T-helper 1 cell (primary cell): ENCODE measurements around the gene PSMA8.
"Not testable (repeated sequence)": the region's sequence is repeated elsewhere in the genome, so short reads cannot be mapped to it uniquely, and the experiment has no call there.

Source experiments
- DNase-seq, 5 donors: peaks; one replicate each; pipeline ENCODE4 v3.0.0-alpha.2; 2012 to 2020

The PSMA8 gene

DNA sequence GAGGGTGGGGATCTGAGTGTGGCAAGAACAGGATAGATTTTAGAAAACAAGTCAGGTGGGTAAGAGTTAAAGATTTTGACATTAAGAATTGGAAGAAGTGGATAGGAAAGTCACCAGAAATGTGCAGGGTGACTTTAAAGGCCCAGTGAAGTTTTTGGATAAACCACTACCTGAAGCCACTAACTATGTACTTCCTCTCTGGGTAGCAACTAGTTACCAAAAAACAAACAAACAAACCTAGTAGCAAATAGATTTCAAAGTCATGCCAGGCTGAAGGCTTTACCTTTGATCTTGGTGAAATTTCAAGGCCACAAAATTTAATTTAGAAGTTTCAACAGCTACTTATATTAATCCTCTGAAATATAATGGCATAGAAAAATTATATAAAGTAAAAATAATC is 42.5 kb downstream of the PSMA8 start:
- DNase-seq, result no peak

DNA sequence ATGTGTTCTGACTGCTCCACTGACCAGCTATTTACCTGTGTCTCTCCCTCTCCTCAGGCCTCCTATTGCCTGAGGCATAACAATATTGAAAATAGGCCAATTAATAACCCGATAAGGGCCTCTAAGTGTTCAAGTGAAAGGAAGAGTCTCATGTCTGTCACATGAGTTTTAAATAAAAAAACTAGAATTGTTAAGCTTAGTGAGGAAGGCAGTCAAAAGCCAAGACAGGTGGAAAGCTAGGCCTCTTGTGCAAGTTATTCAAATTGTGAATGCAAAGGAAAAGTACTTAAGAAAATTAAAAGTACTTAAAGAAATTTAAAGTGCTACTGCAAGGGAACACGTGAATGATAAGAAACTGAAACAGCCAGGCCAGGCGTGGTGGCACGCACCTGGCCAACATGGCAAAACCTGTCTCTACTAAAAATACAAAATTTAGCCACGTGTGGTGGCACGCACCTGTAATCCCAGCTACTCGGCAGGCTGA is 47.7 kb downstream of the PSMA8 start:
- DNase-seq, result no peak

DNA sequence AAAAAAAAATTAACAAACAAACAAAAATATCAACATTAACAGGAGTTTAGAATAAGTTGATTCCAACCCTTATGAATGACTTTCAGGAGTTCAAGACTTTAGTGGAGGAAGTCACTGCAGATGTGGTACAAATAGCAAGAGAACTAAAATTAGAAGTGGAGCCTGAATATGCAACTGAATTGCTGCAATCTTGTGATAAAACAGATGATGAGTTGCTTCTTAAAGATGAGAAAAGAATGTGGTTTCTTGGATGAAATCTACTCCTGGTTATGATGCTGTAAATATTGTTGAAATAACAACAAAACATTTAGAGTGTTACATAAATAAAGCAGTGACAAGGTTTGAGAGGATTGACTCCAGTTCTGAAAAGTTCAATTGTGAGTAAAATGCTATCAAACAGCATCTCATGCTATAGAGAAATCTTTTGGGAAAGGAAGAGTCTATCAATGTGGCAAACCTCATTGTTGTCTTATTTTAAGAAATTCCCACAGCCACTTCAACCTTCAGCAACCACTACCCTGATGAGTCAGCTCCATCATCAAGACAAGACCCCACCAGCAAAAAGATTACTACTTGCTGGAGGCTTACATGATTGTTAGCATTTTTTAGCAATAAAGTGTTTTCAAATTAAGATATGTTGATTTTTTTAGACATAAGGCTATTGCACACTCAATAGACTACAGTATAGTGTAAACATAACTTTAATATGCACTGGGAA is 49.9 kb downstream of the PSMA8 start:
- no peak for DNase-seq

DNA sequence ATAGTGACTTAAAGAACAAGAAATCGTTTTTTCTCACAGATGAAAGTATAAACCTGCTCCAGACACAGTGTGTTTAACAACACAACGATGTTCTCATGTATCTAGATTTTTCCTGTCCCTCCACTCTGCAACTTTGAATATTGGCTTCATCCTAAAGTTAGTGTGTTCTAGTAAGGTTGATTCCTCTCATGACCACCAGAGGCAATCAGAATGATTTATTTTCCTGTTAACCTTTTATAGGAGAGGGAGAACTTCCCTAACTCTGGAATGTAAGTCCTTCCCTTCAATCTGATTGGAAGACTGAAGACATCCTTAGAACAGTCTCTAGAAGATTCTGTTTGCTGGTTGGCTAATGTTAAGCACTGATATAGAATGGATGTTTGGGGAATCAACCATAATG is 51.6 kb downstream of the PSMA8 start:
- no peak for DNase-seq

DNA sequence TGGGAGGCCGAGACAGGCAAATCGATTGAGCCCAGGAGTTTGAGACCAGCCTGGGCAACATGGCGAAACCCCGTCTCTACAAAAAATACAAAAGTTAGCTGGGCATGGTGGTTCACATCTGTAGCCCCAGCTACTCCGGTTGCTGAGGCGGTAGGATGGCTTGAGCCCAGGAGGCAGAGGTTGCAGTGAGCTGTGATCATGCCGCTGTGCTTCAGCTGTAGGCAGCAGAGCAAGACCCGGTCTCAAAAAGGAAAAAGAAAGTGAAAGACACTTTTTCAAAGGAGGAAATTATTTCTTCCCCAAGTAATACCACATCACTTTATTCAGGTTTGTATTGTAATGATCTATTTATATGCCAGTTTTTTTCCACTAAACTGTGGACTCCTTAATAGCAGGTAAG is 56.8 kb downstream of the PSMA8 start:
- DNase-seq, result peak in 3 of 5 donors; percentile 4 to 61 (median 4)

DNA sequence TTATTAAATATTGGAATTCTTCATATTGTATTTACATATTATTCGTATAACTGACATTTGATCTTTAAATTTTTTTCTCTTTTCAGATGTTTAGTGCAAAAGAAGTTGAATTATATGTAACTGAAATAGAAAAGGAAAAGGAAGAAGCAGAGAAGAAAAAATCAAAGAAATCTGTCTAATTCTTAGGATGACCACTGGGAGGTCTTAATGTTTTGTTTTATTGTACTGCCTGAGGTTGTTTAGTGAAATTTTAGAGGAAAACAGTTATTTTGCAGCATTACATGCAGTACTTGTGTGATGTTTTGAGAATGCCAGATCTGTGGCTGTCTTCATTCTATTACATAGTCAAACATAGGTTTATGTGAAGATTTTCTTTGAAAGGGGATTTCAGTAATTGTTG is 58.6 kb downstream of the PSMA8 start:
- DNase-seq, result no peak

DNA sequence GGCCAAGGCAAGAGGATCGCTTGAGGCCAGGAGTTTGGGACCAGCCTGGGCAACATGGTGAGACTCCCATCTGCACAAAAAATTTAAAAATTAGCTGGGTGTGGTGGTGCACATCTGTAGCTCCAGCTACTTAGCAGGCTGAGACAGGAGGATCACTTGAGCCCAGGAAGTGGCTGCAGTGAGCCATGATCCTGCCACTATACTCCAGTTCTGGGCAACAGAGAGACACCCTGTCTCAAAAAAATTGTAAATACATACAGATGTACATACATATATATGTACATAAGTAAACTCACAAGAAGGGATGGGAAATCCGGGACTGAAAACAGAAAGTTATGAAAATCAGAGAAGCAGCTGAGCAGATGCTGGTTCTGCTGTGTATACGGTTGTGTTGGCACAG is 62.9 kb downstream of the PSMA8 start:
- DNase-seq, result no peak

DNA sequence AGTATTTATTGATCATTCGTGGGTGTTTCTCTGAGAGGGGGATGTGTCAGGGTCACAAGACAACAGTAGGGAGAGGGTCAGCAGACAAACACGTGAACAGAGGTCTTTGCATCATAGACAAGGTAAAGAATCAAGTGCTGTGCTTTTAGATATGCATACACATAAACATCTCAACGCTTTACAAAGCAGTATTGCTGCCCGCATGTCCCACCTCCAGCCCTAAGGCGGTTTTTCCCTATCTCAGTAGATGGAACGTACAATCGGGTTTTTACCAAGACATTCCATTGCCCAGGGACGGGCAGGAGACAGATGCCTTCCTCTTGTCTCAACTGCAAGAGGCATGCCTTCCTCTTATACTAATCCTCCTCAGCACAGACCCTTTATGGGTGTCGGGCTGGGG is 68.3 kb downstream of the PSMA8 start:
- DNase-seq, result not testable (repeated sequence)

DNA sequence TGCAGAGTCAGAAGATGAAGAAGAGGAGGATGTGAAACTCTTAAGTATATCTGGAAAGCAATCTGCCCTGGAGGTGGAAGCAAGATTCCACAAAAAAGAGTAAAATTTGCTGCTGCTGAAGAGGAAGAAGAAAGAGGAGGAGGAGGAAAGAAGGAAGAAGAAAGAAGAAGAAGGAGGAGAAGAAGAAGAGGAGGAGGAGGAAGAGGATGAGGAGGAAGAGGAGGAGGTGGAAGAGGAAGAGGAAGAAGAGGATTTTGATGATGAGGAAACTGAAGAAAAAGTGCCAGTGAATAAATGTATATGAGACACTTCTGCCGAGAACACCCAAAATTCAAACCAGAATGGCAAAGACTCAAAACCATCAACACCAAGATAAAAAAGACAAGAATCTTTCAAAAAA is 71.6 kb downstream of the PSMA8 start:
- DNase-seq, result no peak

DNA sequence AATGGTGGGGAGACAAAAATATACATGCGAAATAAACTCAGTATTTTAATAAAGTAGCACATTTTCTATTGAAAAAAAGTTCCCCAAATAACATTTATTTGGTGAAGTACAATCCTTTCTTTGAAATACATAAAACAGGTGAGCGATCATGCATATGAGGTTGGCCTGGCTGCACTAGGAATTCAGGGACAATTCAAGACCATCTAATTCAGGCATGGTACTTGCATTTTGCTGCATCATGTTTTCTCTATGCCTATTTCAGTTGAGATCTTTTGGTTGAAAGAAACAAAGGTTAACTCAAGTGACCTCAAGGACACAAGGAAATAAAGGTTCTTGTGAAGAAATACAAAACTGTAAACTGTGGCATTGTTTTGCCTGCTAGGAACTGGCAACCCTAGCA is 72.8 kb downstream of the PSMA8 start:
- DNase-seq, result no peak

DNA sequence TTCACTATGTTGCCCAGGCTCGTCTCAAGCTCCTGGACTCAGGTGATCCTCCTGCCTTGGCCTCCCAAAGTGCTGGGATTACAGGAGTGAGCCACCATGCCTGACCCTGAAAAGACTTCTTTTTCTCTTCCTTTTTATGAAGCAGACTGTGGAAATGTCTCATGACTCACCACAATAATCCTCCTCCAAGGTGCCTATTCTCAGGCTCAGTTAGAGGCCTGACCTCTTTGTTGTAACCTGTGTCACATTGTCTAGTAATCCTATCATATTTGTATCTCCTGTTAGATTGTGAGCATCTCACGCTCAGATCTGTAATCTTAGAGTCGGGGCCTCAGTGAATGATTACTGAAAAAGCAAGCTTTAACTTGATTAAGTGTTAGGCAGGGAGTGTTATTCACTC is 74.3 kb downstream of the PSMA8 start:
- no peak for DNase-seq

DNA sequence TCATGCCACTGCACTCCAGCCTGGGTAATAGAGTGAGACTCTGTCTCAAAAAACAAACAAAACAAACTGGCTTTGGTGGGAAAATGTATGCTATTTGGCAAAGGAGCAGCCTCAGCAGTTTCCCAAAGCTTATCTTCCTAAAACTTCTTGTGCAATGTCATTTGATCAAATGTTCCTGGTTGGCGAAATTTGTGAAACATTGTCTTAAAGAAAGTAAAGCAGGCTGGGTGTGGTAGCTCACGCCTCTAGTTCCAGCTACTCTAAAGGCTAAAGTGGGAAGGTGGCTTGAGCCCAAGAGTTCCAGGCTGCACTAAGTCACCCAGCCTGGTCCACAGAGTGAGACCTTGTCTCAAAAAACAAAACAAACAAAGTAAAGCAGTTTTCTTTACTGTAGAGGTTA is 75.3 kb downstream of the PSMA8 start:
- no peak for DNase-seq

DNA sequence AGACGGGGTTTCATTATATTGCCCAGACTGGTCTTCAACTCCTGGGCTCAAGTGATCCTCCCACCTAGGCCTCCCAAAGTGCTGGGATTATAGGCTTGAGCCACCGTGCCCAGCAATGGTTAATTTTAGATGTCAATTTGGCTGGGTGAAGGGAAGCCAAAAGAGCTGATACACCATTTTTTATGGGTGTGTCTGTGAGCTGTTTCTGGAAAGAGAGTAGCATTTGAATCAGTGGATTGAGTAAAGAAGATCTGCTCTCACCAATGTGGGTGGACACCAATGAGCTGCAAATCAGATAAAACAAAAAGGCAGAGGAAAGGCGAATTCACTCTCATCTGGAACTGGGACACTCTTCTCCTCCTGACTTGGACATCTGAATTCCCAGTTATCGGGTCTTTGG is 76.5 kb downstream of the PSMA8 start:
- DNase-seq, result no peak

DNA sequence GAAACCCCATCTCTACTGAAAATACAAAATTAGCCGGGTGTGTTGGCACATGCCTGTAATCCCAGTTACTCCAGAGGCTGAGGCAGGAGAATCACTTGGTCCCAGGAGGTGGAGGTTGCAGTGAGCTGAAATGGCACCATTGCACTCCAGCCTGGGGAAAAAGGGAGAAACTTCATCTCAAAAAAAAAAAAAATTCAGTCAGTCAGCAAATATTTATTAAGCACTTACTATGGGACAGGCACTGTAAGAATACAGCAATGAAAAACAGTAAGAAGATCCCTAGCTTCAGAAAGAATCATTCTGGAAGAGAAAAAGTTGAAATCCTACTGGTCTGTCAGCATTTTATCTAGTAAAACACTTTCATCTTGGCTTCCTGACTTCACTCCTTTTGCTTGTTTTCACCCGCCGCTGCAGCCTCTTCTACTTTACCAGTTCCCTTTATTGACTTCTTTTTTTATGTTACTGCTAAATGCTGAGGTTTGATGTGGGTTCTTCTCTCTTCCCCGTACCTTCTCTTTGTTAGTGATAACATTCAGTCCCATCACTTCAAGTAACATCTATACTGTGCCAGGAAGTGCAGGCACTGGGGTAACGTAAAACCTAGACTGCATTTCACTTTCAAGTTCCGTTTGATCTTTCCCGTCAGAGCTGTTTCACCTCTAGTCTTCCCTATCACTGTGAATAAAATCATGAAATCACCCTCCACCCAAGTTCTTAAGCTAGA is 81.7 kb downstream of the PSMA8 start:
- DNase-seq, result peak in 4 of 5 donors; percentile 11 to 80 (median 28)

DNA sequence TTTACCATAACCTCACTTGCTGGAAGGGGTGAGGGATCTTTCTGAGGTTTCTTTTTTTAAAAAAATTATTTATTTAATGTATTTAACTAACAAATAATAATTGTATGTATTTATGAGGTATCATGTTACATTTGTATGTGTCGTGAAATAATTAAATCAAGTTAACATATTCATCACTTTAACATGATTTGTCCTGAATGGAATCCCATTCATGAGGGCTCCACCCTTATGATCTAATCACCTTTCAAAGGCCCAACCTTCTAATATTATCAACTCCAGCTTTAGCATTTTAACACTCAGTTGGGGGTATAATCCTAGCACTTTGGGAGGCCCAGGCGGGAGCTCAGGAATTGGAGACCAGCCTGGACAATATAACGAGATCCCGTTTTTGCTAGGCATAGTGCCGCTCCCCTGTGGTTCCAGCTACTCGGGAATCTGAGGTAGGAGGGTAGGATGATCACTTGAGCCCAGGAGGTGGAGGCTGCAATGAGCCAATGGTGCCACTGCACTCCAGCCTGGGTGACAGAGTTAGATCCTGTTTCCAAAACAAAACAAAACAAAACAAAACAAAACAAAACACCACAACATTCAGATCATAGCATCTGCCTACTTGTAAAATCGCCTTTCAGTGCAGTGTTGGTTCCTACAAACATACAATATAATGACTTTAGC is 91.5 kb downstream of the PSMA8 start:
- no peak for DNase-seq

DNA sequence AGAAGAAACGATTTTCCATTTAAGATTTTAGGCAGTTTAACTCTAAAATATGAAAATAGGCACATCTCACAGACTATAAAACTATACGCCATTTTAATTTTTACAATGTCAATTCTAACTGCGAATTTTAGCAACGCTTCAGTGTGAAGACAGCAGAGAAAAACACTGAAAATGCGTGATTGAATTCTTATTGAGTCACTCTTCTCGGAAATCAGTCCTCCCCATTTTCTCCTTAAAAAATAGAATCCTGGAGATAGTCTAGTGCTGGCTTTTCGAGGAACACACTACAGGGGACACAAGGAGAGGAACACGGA is 92.2 kb downstream of the PSMA8 start:
- no peak for DNase-seq

DNA sequence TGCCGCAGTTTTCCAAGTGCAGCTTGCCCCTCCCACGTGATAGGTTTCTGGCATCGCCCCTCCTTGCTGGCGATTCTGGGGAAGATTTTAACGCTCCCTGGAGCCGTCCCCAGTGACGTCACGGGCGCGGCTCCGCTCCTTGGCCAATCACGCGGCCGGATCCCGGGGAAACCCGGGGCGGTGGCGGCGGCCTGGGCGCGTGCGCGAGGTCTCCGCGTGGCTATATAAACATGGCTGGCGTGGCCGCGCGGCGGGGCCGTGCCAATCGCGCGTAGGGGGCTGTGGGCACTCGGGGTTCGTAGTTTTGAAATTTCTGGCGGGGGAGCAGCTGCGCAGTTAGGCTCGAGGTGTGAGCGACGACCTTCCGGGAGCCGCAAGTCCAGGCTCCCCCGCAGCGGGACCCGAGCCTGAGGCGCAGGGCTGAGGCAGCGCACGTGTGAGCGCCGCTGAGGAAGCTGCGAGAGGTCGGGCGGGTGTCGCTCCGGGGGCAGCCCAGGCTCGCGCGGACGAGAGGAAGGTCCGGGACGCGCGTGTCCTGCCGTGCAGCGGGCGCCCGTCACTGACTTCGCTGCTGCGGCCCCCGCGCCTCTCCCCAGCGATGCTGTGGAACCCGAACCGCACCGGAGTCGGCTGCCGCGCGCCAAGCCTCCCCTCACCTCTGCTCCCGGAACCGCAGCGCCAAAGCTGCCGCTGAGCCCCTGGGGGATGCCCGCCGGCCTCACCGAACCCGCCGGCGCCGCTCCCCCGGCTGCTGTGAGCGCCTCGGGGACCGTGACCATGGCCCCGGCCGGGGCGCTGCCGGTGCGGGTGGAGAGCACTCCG is 92.8 kb downstream of the PSMA8 start, which contains the start of gene TAF4B:
Gene TAF4B, plus strand, starts transcription at position 217 of the 822 bp plus-strand sequence. Its CDS starts 489 bp downstream, at position 706.
- peak; percentile 80 to 90 (median 88) for DNase-seq

DNA sequence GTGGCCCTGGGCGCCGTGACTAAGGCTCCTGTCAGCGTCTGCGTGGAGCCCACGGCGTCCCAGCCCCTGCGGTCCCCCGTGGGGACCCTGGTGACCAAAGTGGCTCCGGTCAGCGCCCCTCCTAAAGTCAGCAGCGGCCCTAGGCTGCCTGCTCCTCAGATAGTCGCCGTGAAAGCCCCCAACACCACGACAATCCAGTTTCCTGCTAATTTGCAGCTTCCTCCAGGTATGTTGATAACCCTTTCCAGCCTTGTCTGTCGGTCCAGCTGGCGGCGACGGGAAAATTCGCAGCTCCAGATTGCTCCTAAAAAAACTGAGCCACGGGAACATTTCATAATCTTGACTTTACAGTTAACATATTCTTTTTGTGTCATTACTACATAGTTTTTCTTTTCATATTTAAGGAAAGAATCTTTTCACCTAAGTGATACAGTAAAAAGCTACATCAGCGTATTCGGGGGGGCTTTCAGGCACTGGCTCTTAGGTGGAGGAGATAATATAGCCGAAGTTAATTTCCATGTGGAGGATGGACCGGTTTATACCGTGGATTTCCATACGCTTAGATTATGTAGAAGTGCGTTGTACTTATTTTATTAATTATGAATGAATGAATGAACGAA is 93.5 kb downstream of the PSMA8 start:
- DNase-seq, result no peak

DNA sequence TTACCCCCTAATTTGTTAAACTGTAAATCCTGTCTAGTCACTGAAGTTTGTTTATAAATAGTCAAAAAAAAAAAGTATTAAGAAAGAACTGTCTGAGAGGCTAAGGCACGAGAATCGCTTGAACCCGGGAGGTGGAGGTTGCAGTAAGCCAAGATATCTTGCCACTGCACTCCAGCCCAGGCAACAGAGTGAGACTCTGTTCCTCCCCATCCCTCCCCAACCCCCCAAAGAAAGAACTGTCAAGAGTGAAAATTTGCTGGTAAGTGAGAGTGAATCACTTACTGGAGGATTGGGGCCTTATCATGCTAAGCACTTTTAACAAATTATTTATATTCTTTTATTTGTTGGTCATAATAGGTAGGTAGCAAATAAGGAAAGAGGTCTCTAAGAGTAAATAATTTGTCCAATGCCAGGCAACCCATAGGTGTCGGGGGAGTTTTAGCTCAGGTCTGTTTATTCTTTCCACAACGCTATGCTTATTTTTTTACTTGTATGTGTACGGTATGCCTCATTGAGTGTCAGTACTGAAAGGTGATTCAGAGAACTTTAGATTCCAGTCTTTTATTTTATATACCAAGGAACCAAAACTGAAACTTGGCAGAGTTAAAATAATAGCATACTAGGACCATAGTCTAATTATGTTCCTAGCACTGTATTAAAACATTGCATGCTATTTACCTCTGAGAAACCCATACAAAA is 95.0 kb downstream of the PSMA8 start:
- no peak for DNase-seq

DNA sequence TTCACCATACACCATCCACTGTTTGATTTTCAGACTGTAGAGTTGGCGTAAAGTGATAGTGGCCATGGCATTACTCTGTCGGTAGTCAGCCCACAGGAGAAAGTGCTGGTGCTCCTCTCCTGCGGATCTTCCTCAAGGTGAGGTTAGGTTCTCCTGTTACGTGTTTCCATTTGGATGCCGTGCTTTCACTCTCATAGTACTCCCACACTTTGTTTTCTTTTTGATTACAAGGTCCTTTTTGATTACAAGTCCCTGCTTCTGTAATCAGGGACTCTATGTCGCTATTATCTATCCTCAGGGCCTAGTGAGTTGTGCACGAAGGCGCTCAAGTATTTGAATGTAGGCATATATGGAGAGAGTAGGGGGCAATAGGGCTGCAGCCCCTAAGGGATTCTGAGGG is 96.8 kb downstream of the PSMA8 start:
- no peak for DNase-seq

DNA sequence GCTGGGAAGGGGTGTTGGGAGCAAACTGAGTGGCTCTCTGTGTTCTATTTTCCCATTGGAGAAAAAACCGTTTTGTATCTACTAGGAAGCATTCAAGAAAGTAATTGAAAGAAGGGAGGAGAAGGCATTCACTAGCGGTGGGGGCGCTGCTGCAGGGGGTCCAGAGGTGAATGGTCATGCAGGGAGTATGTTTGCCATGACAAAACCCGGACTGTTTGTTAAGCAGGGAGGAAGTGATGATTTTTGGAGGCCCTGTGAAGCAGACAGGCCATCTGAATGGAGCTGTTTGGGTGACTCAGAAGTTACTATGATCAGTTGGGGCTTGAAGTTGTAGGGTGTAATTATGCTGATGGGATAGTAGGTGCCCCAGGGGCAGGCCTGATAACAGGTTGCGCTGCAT is 99.5 kb downstream of the PSMA8 start:
- no peak for DNase-seq

DNA sequence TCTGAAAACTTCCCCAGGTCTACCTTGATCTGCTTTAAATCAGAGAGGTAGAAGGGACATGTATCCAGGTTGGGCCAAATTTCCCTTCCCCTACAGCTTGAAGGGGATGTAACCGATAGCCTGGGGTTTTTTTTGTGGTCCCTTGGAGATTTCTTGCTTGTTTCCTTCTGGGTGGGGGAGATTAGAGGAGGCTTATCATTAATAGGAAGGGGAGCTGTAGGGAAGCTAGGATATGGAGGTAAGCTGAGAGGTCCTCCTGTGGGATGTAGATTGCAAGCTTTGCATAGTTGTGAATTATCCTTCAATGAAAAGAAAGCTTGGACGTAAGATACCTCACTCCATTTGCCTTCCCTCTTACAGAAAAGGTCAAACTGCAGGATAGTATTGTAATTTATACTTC is 103.7 kb downstream of the PSMA8 start:
- not testable (repeated sequence) for DNase-seq
